Kidney tubule cell (primary cell): ENCODE measurements around the gene PPIP5K1.

Experiments used
- DNase-seq: peaks from one replicate; pipeline ENCODE4 v3.0.0-alpha.2; 2018; ENCODE audit warnings: low spot score

PPIP5K1 gene

DNA sequence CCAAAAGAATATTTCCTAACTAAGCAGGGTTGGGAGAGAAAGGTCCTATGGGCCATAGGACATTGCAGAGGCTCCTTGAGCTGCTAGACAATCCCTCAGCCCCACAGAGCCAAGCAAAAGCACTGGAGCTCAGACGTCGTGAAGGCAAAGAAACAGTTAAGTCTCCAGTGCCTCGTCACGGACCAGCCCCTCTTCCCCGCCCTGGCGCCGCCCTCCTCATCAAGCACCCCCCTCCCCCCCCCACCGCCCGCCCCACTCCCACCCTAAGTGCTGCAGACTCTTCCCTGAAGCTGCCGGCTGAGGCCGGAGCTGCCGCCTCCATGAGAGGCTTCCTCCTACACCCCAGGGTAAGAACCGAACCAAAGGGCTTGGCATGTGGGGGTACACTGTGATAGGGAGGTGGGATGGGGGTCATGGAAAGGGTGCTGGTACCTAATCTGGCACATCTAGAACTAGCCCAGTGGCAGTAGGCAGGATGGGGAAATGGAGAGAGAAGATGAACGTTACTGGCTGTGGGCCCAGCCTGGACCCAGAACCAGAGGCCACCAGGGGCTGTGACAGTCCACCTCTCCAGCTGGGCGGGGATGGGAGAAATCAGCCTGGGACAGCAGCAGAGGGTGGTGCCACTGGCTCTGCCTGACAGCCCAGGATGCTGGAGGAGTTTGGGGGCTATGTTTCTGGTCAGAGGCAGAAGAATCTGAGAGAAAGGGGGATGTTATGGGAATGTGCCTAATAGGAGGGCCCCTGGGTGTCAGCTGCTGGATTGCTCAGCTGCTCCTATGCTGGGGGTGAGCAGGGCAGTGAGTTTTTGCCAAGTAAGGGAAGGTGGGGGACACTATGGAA lies 72.4 kb downstream of the PPIP5K1 start, which contains the start of gene MAP1A:
Gene MAP1A (plus strand): TSS at position 255 of the 843 bp plus-strand sequence. CDS start 3,866 bp downstream, outside the sequence.
- no peak for DNase-seq

DNA sequence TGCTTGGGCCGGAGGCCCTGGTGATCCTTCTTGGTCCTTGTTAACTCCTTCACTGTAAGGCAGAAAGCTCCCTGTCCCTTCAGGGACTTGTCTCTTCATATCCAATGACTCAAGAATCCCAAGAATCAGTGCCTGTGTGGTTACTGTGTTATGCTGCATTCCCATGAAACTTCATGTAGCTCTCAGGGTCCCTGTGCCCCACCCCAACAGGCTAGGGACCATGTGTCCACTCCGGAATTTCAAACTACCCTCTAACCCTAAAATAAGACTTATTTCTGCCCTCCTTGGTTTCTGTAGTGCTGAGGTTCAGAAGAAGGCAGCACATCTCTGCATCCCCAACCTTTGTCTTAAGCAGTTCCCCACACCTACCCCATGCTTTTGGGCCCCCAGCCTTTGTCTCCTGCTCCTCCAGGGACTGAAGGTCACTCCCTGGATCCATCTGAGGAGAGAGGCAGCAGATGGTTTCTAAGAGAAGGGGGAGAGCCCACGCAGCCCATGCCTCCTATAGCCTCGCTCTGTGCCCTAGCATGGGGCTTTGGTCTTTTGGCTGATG lies 73.1 kb downstream of the PPIP5K1 start:
- DNase-seq, result no peak

DNA sequence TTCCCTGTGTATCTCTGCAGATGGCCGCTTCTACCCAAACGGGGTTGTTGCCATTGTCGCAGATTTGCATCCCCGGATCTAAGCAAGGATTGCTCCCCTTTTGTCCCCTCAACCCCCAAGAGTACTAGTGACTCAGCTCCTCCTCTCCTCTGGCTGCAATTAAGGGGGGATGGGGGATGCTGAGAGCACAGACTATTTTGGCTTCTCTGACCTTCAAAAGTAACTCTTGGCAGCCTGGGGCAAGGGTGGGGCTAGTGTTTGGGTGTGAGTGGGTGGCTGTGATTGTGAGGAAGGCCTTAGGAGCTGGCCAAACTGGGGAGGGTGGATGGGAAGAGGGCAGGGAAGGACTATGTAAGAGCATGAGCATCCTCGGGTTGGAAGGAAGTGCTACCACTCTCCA lies 73.8 kb downstream of the PPIP5K1 start:
- DNase-seq, result no peak

DNA sequence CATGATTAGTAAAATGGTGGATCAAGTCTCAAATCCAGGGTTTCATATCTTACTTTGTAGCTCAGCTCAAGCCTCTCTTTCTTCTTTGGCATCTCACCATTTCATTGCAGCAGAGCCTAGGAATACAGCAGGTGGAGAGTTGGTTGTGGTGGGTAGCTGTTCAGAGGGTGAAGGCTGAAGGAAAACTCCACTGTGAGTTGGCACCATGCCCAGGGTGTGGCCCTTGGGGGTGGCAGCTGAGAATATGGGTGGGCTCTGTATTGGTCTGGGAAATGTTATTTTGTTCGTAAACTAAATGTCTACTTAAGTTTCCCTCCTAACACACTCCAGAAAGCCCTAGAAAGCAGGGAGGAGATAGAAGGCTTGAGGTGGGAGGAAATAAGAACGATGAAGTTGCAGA lies 74.3 kb downstream of the PPIP5K1 start:
- DNase-seq, result no peak

DNA sequence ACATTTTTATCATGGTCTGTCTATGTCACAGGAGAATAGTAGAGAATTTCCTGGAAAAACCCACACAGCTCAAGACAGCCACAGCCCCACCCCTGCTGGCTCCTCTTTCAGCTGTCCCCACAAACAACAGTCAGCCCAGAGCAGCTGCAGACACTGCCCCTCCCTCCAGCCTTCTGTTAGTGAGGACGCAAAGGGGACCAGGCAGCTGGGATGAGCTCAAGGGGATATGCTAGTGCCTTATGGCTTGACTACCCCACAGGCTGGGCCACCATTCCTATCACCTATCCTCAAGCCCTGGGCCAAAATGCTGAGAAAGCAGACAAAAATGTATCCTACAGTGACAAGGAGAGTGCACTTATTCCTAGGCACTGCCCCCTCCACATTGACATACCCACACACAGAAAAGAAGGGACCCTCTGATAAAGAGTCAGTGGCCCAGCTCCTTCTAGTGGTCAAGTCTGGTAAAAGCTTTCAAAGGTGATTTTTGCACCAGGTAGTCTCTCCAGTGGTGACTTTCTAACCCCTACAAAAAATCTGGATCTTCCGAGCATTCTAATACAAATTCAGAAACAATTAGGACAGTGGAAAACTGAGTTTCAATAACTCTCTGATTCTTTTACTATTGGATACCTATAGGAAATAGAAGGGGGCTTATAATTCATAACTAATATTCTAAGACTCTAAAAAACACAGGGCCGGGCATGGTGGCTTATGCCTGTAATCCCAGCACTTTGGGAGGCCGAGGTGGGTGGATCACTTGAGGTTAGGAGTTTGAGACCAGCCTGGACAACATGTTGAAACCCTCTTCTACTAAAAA lies 75.6 kb downstream of the PPIP5K1 start:
- no peak for DNase-seq

DNA sequence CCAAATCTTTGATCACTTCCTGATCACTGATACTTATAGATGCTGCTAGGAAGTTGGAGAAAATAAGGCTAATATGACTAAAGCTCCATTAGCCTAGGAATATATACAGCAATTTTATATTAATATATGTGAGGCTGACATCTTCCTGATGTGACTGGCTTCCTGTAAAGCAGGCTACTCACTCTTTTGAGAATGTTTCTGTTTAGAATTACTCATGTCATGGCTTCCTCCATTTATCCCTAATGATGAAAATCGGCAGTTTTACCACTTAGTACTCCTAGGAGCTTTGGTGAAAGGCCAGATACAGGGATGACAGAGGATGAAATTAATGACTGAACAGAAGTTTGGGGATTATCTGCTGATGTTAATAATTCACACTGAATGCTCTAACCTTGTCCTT lies 76.5 kb downstream of the PPIP5K1 start:
- no peak for DNase-seq

DNA sequence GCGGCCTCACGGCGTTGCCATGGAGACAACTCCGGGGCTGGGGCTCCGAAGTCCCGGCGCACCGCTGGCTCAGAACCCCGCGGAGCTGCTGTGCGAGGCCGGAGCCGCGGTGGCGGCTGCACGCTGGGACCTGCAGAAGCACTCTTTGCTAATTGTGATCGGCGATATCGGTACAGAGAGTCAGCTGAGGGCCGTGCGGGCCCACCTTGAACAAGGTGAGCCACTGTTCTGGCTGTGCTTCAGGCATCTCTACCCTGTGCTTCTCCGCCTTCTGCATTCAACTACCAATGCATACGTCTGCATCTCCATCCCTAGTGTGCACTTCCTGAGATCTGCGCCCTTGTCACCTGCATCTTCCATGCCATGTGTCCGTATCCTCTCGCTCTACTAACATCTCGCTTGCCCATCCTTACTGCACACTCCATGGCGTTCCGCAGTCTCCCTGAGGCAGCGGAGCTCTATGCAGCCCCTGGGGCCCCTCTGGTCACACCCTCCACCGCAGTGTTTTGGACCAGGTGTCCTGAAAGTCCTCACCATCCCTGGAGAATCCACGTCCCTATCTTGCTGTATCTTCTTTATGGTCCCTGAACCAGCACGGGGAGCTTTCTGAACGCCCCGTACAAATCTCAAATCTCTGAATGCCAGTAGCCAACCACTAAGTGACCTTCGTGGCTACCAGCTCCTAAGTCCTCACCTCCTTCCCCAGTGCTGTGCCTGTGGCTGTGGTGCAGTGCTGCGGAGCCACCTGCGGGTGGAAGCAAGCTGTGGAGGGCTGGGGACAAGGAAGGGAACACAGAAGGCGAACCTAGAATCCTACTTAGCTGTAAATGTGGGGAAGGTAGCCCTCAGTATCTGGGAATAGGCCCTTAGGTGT lies 78.8 kb downstream of the PPIP5K1 start:
- DNase-seq, result peak; percentile 39

DNA sequence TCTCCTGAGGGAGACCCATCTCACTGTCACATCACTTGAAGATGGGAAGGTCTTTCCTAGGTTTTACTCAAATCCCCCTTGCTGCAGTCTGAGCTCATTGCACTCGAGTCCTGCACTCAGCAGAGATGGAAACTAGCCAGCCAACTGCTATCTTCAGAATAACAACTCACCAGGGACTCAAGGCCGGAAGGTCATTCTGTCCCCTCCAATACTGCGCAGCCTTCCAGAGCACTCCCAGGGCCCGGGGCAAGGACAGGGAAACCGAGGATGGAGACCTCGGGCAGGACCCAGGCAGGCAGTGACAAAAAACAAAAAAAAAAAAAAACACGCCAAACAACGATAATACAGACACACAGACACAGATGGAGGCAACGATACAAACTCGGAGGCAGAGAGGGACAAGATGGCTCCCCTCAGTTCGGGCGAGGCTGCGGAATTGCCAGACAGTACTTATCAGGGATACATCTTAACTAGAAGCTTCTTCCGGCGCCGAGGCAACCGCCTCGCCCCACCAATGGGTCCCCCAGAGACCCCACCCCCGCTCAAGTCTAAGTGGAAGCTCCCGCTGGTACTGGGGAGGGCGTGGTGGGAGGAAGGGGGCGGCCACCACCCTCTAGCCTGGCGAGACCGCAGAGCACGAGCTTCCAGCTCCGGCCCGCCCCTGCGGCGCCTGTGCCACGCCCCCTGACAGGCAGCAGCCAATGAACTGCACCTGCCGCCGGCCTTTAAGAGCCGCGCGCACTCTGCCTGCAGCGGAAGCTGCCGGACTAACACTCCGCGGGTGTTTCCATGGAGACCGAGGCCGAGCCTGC lies 79.6 kb downstream of the PPIP5K1 start:
- DNase-seq, result peak; percentile 98

DNA sequence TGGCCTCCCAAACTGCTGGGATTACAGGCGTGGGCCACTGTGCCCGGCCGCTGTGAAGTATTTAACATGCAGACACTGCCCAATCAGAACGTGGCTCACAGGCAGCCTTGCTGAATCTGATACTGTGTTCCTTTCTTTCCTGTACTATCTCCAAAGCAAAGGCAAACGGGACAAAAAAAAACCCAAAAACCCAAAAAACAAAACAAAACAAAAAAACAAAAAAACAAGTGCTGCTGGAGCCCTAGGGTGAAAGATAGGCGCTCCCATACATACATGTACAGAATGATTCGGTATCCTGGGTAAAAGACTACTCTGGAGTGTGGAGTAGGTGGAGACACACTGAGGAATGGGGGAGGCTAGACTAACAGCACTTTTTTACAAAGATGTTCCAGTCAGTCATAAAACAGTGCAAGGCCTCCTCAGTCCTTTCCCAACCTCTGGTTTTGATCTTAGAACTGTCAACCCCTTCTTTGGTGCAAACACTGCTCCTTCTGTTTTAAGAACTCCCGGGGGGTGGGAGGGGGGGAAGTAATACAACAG lies 80.3 kb downstream of the PPIP5K1 start:
- DNase-seq, result no peak

DNA sequence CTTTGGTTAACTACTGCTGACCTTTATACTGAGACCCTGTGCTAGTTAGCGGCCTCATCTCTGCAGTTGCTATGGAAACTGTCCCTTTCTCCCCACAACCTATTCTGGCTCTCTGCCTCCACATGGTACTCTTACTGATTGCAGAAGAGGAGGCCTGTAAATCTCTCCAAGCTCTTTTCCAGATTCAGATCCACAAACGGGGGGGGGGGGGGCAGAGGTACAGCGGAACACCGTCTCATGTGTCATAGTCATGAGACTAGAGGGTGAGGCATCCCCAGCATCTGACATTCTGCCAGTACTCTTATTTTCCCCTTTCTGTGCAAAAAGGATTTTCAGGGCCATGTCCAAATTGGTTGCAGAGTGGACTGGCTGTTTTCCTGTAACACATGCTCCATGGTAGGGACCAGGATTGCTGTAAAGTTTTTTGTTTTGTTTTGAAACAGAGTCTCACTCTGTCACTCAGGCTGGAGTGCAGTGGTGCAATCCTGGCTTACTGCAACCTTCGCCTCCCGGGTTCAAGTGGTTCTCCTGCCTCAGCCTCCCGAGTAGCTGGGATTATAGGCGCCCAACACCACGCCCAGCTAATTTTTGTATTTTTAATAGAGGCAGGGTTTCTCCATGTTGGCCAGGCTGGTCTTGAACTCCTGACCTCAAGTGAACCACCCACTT lies 80.9 kb downstream of the PPIP5K1 start:
- no peak for DNase-seq

DNA sequence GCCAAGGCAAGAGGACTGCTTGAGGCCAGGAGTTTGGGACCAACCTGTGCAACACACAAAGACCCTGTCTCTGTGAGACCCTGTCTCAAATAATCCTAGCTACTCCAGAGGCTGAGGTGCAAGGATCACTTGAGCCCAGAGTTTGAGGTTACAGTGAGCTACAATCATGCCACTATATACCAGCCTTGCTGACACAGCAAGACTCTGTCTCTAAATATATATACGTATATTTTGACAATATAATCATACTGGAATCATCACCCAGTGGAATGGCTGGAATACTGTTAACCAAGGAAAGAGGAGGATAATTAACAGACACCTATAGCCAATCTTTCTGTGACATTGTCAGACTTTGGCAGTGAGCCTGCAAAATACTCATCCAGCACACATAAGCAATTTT lies 81.6 kb downstream of the PPIP5K1 start:
- no peak for DNase-seq

DNA sequence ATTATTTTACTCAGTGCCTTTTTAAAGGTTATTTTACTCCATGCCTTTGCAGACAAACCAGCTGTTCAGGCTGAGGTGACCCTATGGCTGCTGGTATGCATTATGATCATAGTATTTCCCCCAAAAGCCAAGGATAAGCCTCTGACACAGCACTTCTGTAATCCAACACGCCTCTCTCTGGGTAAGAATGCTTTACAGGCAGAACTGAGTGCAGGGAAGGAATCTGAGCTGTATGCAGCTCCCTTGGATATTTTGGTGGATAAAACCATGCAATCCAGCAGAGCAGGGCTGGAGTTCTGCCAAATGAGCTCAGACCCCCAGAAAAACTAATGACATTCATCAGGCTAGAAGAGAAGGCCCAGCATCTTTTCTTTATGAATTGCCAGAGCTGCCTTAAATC lies 84.3 kb downstream of the PPIP5K1 start:
- no peak for DNase-seq

DNA sequence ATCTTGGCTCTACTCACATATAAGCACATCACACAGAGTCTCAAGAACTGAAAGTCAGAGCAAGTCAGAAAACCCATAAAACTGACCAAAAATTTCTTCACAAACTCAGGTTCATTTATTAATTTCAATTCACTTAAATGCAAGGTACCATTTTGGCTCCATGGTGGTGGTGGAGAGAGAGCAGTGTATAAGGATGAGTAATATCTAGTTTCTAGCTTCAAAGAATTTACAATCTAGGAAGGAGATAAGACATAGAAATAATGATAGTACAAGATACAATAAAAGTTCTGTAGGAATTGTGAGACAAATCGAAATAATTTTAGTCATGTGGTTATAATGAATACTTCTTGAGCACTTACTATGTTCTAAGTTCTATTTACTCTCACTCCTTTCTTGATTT lies 90.4 kb downstream of the PPIP5K1 start:
- no peak for DNase-seq

DNA sequence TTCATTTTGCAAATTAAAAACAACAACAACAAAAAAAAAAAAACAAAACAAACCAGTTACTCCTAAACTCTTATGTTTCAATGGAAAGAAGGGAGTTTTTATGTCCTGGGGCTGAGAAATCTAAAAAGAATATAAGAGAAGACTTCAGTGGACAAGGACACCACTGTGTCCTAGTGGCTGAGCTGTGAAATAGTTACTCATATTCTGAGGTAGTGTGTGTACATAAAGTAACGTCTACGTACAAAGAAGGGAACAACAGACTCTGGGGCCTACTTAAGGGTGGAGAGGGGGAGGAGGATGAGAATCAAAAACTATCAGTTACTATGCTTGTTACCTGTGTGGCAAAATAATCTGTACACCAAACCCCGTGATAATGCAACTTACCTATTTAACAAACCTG lies 91.0 kb downstream of the PPIP5K1 start:
- DNase-seq, result no peak

DNA sequence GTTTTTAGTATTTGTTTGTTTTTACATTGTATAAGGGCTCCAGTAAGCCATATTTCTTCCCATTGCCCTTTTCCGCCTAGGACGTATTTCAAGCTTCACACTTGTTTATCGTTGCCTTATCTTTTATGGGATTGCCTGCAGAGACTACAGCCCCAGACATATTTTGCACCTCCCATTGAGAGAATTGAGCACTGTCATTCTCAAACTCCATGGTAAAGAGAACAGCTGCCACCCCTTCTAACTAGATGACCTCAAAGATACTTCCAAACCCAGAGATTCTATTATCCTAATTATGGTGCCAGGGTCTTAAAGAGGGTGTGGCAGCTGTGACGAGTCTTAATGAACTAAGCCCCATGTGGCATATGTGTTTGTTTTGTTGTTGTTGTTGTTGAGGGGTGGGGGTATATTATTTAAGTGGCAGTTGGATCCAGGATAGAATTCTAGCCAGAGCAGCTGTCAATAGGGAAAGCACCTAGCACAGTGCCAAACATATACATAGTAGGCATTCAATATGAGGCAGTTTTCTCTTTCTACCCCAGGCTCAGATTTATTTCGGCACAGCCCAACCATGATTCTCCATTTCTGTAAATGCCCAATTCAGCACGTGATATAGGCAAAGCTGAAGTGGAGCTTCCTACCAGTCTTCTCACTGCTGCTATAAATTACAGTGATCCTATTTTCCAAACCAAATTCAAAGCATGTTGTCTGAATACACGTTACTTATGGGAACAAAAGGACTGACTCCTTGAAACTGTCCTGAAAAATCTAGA lies 96.1 kb downstream of the PPIP5K1 start:
- DNase-seq, result no peak

DNA sequence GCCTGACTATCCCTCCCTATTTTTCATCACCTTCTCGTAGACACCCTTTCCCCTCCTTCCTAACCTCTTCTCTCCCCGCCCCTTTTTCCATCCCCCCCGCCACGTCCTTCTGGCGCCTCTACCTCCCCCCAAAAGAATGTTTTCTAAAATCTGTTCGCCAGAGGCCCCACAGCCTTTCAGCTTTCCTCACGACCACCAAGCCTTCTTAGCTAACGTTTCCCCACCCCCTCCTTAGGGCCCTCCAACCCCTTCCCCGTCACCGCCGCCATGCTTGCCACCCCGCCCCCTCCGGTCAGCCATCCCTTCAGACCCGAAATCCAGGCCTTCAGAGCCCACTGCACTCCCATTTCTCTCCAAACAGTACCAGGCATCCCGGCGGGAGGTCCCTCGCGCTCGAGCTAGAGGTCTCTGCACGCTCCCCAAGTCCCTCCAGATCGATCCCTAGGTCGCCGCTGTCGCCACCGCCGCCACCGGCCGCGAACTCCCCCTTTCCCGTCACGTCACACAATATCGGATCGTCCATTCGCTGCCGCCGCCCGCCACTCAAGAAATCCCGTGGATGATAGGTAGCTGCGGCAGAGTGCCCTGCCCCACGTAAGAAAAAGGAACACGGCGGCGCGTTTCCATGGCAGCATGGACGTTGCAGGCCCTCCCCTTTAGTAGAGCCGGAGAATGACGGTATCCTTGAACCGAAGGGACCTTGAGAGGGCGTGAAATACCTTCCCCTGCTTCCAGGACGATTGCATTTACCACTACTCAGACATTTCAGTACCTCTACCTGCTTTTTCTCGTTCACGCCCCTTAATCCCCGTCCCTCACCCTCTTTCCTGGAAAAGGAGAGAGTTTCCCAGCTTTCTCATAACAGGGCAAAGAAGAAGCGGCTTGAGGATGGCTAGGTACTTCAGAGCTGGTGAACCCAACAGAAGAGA lies 97.1 kb downstream of the PPIP5K1 start, which contains the start of gene TP53BP1:
Gene TP53BP1 (minus strand): TSS at position 484 of the 929 bp plus-strand sequence. CDS start 113 bp downstream, at position 371.
- peak; percentile 95 for DNase-seq

DNA sequence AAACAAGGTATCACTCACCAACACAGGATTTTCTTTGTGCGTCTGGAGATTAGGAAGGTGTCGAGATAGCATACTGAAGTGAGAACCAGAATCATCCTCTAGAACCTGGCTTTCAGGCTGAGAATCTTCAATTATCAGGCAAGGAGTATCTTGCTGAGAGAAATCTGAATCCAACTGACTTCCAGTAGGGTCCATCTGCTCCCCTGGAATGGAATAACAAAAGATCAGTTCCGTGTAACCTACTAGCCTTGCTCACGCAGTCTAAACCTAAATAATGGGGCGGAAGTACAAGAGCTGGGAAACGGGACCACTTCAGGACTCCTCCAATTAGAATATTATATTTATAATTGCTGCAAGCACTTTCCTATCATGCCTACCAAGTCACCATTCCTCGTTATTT lies 97.7 kb downstream of the PPIP5K1 start:
- no peak for DNase-seq

DNA sequence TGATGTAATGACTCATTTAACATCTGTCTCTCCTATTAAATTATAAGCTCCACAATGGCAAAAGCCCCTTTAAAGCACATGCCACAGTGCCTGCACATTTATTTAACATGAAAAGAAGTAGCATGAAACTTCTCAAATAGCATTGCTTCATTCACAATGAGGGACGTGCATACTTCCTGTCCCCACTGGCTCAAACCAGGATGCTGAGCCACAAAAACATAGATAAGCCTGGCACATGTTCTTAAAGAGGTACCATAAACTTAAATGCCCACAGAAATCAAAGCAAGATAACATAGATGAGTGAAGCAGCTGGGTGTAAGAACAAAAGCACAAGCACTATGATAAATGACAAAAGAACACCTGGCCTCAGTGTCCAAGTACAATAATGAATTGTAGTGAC lies 100.8 kb downstream of the PPIP5K1 start:
- no peak for DNase-seq
